Jurkat, Clone E6-1 (cell line): ENCODE data around the gene NSD1.
"Not testable (repeated sequence)": the region's sequence is repeated elsewhere in the genome, so short reads cannot be mapped to it uniquely, and the experiment has no call there.

Source experiments
- DNase-seq: peaks from one replicate; pipeline ENCODE4 v3.0.0-alpha.2; 2011; ENCODE audit warnings: low read depth, low spot score
- H3K4me3 ChIP-seq: 2 replicates; pipeline ENCODE4 v1.5.1; 2011; ENCODE audit warnings: mild to moderate bottlenecking, low read length, control low read depth, moderate library complexity

Gene NSD1

DNA sequence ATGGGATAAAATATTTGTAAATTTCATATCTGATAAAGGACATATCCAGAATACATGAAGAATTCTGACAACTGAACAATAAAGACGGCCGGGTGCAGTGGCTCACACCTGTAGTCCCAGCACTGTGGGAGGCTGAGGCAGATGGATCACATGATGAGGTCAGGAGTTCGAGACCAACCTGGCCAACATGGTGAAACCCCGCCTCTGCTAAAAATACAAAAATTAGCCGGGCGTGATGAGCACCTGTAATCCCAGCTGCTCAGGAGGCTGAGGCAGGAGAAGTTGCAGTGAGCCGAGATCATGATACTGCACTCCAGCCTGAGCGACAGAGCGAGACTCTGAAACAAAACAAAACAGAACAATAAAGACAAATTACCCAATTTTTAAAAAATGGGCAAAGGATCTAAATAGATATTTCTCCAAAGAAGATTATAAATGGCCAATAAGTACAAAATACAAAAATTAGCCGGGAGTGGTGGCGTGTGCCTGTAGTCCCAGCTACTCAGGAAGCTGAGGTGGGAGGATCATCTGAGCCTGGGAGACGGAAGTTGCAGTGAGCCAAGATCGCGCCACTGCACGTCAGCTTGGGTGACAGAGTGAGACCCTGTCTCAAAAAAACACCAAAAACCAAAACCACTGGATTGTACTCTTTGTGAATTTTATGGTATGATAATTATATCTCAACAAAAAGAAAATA lies 9.6 kb upstream of the NSD1 start:
- no peak for DNase-seq
- H3K4me3 ChIP-seq: no peak overlapping the region

- no peak for DNase-seq
- no peak overlapping the region for H3K4me3 ChIP-seq
Measured at GRCh38 chr5:177124486-177124991, 9.0 kb upstream of the NSD1 start.

- no peak for DNase-seq
- H3K4me3 ChIP-seq: no peak overlapping the region
Measured at GRCh38 chr5:177126771-177127170, 6.8 kb upstream of the NSD1 start.

DNA sequence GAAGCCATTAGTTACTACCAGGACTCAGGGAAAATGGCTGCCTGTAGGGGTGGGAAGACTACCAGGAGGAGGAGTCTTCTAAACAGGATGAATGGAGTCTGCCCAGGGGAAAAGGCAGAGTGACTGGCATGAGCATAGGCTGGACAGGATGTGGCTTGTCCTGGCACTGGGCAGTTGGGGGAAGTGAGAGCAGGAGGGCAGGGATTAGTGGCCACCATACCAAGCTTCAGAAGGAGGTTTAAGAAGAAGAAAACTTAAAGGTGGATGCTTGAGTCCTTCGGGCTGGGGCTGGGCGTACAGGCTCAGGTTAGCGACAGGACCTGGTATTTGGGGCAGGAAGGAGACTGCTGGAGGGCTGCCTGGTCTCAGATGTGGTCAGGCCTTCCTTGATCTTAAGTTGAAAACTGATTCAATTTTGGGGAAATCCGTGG lies 5.0 kb upstream of the NSD1 start:
- H3K4me3 ChIP-seq: no peak overlapping the region
- no peak for DNase-seq

- H3K4me3 ChIP-seq: no peak overlapping the region
- no peak for DNase-seq
Measured at GRCh38 chr5:177130211-177131018, 3.2 kb upstream of the NSD1 start.

- DNase-seq: no peak
- H3K4me3 ChIP-seq: no peak overlapping the region
Measured at GRCh38 chr5:177131019-177131320, 2.6 kb upstream of the NSD1 start.

GRCh38 chr5:177131352-177132135 lies 2.0 kb upstream of the NSD1 start:
- DNase-seq: no peak
- no peak overlapping the region for H3K4me3 ChIP-seq

DNA sequence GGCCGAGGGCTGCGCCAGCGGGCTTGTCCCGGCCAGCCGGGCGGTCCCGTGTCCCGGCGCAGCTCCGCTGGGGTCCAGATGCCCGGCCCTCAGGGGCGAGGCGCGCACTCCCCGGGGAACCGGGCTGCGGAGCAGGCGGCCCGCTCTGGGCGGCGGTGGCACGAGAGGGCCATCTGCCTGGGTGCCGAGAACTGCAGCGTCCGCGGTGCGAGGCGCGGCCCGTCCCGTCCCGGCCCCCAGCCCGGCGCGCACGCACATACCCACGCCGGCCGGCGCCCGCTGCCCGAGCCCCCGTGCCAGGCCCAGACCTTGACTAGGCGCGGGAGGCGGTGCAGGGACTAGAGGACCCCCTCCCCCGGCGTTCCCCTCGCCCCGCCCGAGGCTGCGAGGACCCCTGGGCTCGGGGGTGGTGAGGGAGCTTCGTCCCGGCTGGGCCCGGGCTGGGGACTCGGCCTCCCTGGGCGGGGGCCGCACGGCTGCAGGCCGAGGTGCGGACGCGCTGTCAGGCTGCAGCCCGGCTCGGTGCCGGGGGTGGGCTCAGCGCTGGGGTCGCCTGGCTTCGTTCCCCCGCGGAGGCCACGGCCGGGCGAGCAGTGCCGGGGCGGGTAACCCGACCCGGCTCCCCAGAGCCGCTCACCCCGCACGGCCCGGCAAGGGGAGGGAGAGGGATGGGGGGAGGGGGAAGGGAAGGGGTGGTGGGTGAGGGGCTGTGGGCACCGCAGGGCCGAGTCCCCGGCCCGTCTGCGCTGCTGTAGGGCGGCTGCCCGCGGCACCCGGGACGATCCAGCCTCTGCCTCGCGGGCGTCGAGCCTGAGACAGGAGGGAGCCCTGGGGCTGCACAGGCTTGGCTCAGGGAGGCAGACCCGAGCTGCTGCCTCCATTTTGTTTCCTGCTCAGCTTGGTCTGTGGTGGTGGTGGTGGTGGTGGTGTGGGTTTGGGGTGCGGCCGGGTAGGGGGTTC lies 1.2 kb upstream of the NSD1 start:
- no peak for DNase-seq
- no peak overlapping the region for H3K4me3 ChIP-seq

DNA sequence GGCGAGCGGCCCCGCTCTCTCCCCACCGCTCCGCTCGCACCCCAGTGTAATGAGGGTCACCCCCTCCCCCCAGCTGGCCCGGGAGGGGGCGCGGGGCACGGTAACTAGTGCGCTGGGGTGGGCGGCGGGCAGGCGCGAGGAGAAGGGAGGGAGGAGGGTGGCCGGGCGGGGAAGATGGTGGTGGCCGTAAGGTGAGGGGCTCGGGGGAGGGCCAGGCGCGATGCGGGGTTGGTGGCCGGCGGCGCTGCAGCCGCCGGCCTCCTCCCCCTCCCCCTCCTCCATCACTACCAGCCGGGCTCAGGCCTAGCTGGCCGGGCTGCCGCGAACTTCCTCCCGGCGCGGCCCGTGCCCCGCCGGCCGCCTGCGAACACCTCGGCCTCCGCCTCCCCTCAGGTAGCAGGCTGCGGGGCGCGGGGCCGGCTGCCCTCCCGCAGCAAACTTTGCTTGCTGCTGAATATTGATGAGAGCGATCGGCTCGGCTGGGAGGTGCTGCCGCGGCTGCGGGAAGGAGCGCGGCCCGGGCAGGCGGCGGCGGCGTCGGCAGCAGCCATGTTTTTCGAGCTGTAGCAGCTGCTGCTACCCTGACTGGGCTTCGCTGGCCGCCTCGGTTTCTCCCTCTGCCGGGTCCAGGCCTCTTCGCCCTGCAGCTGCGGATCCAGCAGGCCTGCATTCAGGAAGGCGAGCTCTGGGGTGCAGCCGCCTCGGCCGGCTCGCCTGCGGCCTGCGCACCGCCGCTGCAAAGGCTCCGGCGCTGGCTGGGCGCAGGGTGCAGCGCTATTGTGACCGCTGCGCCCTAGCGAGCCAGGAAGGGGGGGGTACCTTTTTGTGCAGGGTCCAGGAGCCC lies 502 bp downstream of the NSD1 start:
- DNase-seq: no peak
- peak overlapping the region; percentile 70 for H3K4me3 ChIP-seq

DNA sequence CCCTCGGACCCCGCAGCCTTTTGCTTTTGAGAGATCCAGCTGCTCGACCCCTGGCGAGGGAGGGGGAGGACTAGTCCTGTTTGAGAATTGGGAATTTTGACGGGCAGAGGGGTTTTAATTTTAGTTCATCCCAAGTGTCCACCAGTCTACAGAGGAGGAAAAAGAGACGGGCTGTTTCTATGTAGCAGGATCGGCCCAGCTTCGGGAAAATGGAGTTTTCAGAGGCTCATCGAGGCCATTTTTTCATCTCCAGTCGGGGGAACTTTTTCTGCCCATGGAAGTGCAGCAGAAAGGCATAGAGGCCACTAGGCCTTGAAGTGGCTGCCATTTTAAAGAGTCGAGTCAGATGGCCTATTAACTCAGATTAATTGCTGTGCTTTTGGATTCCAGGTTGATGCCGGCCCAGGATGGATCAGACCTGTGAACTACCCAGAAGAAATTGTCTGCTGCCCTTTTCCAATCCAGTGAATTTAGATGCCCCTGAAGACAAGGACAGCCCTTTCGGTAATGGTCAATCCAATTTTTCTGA lies 1.2 kb downstream of the NSD1 start:
- DNase-seq: no peak
- H3K4me3 ChIP-seq: peak overlapping the region; percentile 70

DNA sequence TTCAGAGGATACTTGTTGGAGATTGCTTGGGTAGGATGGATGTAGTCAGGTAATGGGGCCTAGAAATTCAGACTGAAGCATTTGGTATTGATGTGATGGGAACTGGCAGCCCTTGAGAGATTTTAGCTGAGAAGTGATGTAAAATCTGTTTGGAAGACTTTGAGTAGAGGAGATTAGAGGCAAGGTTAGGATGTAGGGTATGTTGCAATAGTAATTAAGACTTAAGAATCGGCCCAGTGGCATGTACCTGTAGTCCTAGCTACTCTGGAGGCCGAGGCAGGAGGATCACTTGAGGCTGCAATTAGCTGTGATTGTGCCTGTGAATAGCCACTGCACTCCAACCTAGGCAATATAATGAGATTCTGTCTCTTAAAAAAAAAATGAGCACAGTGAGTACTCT lies 6.7 kb downstream of the NSD1 start:
- no peak overlapping the region for H3K4me3 ChIP-seq
- no peak for DNase-seq

DNA sequence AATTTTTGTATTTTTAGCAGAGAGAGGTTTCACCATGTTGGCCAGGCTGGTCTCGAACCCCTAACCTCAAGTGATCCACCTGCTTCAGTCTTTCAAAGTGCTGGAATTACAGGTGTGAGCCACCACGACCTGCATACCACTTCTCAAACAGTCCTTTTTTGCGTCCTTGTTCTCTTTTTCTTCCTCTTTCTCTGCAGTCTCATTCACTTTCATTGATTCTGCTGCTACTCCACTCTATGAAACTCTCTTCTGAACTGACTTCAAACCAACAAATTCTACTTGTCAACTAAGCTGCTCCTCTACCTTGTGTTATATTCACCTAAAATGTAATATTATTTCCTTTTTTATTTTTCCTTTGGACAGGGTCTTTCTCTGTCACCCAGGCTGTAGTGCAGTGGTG lies 7.9 kb downstream of the NSD1 start:
- H3K4me3 ChIP-seq: no peak overlapping the region
- no peak for DNase-seq

- DNase-seq: no peak
- no peak overlapping the region for H3K4me3 ChIP-seq
Measured at GRCh38 chr5:177142098-177142611, 8.6 kb downstream of the NSD1 start.

- no peak overlapping the region for H3K4me3 ChIP-seq
- no peak for DNase-seq
Measured at GRCh38 chr5:177142778-177143177, 9.2 kb downstream of the NSD1 start.

- no peak for DNase-seq
- no peak overlapping the region for H3K4me3 ChIP-seq
Measured at GRCh38 chr5:177146891-177147638, 13.5 kb downstream of the NSD1 start.

DNA sequence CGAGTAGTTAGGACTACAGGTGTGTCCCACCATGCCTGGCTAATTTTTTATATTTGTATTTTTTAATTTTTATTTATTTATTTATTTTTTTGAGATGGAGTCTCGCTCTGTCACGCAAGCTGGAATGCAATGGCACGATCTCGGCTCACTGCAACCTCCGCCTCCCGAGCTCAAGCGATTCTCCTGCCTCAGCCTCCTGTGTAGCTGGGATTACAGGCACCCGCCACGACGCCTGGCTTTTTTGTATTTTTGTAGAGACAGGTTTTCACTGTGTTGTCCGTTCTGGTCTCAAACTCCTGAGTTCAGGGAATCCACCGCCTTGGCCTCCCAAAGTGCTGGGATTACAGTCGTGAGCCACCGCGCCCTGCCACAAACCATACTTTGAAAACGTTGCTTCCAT lies 16.5 kb downstream of the NSD1 start:
- not testable (repeated sequence) for H3K4me3 ChIP-seq

More for the DNA sequence above, 16.5 kb downstream of the NSD1 start:
- DNase-seq: not testable (repeated sequence)
